Liver (tissue), 3 donors: ENCODE data around the gene TMEM222.

ENCODE experiments used
- EGR1 ChIP-seq, 2 donors: IDR thresholded peaks; 2 replicates each; pipeline ENCODE4 v1.6.1; 2016 to 2018; ENCODE audit warnings: antibody characterized with exemption in 2 of 2, low read depth in 2 of 2
- GABPA ChIP-seq, 2 donors: IDR thresholded peaks in 1 of 2; conservative IDR thresholded peaks in 1 of 2; 2 replicates each; pipeline ENCODE4 v1.6.1; 2016; ENCODE audit warnings: antibody characterized with exemption in 2 of 2, mild to moderate bottlenecking in 1 of 2, moderate library complexity in 1 of 2
- HNF4A ChIP-seq, 2 donors: conservative IDR thresholded peaks; 2 replicates each; pipeline ENCODE4 v1.6.1; 2016; ENCODE audit warnings: antibody characterized with exemption in 2 of 2, mild to moderate bottlenecking in 2 of 2
- JUND ChIP-seq, 2 donors: IDR thresholded peaks; 2 replicates each; pipeline ENCODE4 v1.6.1; 2016; ENCODE audit warnings: antibody characterized with exemption in 2 of 2
- RAD21 ChIP-seq, 2 donors: IDR thresholded peaks; 2 replicates each; pipeline ENCODE4 v1.6.1; 2016; ENCODE audit warnings: antibody characterized with exemption in 2 of 2, mild to moderate bottlenecking in 2 of 2
- SP1 ChIP-seq: IDR thresholded peaks from 2 replicates; pipeline ENCODE4 v1.6.1; 2018; ENCODE audit warnings: antibody characterized with exemption, mild to moderate bottlenecking
- TF ChIP-seq, protein P1 (sequence below): fragments of 150-350 bp; IDR thresholded peaks from 2 replicates; pipeline ENCODE4 v1.5.1; 2017; ENCODE audit warnings: improper control_type of control experiment, low read depth, low read length; ENCODE audit not compliant: missing input control
- donor health status: healthy.
- donor health status: healthy.

DNA sequence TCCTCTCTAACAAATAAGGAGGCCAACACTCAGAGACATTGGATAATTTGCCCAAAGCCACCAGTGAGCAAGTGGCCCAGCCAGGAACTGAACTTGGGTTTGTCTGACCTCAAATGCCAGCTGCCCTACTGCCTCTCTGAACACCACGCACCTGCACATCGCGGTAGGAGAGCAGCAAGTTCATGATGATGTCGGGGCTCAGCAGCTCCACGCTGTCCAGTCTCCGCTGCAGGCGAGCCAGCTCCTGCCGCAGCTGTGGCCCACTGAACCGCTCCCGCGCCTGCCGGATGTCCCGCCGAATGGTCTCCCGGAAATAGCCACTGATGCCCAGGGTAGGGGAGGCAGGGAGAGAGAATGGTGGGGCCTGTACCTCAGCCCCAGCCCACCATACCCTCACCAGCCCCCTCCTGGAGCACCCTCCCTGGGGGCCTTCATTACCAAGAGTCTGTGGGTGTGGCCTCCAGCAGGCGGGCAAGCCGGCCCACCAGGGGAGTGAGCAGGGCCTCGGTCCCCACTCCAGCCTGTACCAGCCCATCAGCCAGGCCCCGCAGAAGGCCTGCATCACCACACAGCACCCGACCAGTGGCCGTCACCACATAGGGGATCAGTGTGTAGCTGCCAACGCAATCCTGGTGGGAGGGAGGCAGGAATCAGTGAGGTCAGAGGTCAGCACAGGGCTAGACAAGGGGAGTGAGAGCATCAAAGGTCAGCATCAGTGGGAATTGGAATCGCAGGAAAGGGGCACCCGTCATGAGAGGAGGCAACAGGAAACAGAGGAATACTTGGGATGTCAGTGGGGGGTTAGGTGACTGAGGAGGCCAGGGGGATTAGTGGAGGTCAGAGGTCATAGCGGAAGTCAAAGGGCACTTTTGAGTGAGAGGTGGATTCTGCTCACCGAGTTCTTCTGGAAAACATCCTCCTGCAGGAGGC lies 42.1 kb downstream of the TMEM222 start:
- TF ChIP-seq, protein P1, sequence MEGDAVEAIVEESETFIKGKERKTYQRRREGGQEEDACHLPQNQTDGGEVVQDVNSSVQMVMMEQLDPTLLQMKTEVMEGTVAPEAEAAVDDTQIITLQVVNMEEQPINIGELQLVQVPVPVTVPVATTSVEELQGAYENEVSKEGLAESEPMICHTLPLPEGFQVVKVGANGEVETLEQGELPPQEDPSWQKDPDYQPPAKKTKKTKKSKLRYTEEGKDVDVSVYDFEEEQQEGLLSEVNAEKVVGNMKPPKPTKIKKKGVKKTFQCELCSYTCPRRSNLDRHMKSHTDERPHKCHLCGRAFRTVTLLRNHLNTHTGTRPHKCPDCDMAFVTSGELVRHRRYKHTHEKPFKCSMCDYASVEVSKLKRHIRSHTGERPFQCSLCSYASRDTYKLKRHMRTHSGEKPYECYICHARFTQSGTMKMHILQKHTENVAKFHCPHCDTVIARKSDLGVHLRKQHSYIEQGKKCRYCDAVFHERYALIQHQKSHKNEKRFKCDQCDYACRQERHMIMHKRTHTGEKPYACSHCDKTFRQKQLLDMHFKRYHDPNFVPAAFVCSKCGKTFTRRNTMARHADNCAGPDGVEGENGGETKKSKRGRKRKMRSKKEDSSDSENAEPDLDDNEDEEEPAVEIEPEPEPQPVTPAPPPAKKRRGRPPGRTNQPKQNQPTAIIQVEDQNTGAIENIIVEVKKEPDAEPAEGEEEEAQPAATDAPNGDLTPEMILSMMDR, result no peak
- TF ChIP-seq JUND (IDR thresholded peaks at IDR 0.05), result no peak
- TF ChIP-seq RAD21 (IDR thresholded peaks at IDR 0.05), result no peak
- TF ChIP-seq SP1, result no peak
- no peak for TF ChIP-seq HNF4A (conservative IDR thresholded peaks at IDR 0.05)
- TF ChIP-seq GABPA (IDR thresholded peaks at IDR 0.05 in 1 of 2, conservative IDR thresholded peaks at IDR 0.05 in 1 of 2), result no peak
- no peak for TF ChIP-seq EGR1 (IDR thresholded peaks at IDR 0.05; ENCODE audit: low read depth in 2 of 2)
